Mucosa of descending colon (tissue), 3 donors: ENCODE data around the gene MAST4. TPM values are rescaled to one million over a fixed set of nuclear protein-coding genes. Genes with fewer than 3 reads are reported as not detected.

Experiments
- ATAC-seq: fragments of 200-7000 bp; cut with Tn5 transposase; one replicate; pipeline ENCODE4 v1.9.1; 2020; ENCODE audit warnings: mild to moderate bottlenecking, moderate library complexity
- DNase-seq, 3 donors: peaks; one replicate each; pipeline ENCODE4 v3.0.0-alpha.2; 2020
- H3K36me3 ChIP-seq: fragments of 200-600 bp; one replicate; pipeline ENCODE4 v1.8.0; 2021; ENCODE audit warnings: low read depth, mild to moderate bottlenecking
- H3K4me1 ChIP-seq: fragments of 200-600 bp; one replicate; pipeline ENCODE4 v1.8.0; 2021; ENCODE audit warnings: low read depth, mild to moderate bottlenecking
- H3K4me3 ChIP-seq: fragments of 200-600 bp; one replicate; pipeline ENCODE4 v1.8.0; 2021; ENCODE audit warnings: mild to moderate bottlenecking
- H3K9me3 ChIP-seq: fragments of 200-600 bp; one replicate; pipeline ENCODE4 v1.8.0; 2021; ENCODE audit warnings: mild to moderate bottlenecking
- intact Hi-C, 2 donors: fragments of 100-400 bp; cut with DNase I in 1 of 2; cut with micrococcal nuclease in 1 of 2; formaldehyde crosslinking; loops; one replicate each; pipeline versions ENCODE4 v1.11.0 to v1.11.1; 2022; cut with DNase I, micrococcal nuclease
- total RNA-seq, 3 donors: library from RNA; stranded (reverse); fragmentation: NEBNext Ultra II Directional in 2 of 3; extraction: Animal tissue kit (Norgen Biotek cat#: 25700) in 2 of 3; gene quantifications; one replicate each; pipeline versions ENCODE4 v1.2.1 to v1.2.4, GENCODE V29; 2021 to 2023
- TF ChIP-seq, protein P1 (sequence below): fragments of 200-600 bp; IDR thresholded peaks from one replicate; pipeline ENCODE4 v1.8.0; 2022; ENCODE audit warnings: antibody characterized with exemption, mild to moderate bottlenecking
- donor health status: DM: no; HTN: no; CAD: no; lungs with moderate emphysema.
- donor health status: DM: no; HTN: no; CAD: no.
- donor health status: DM: no; HTN: yes; CAD: no.

The MAST4 gene
- total RNA-seq, 3 donors from 2014 or later: 16.2 to 34.0 (median 22.5) TPM

DNA sequence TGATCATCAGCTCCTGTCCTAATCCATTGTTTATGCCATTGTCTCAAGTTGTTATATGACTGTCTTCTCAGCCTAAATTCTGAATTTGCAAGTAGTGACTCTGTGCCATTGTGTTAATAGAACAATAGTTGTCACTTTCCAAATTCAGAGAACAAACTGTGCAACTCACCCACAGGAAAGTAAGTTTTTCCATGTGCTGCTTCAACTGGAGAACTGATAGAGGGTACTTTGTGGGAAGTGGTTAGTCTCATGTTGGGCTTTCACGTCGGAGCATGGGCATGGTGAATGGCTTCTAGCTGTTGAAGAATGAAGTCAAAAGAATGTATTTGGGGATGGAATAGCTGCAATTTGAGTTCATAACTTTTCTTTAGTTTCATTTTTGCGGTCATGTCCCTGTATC lies 454.4 kb downstream of the MAST4 start:
- intact Hi-C loops: no loop called here
- TF ChIP-seq, protein P1, sequence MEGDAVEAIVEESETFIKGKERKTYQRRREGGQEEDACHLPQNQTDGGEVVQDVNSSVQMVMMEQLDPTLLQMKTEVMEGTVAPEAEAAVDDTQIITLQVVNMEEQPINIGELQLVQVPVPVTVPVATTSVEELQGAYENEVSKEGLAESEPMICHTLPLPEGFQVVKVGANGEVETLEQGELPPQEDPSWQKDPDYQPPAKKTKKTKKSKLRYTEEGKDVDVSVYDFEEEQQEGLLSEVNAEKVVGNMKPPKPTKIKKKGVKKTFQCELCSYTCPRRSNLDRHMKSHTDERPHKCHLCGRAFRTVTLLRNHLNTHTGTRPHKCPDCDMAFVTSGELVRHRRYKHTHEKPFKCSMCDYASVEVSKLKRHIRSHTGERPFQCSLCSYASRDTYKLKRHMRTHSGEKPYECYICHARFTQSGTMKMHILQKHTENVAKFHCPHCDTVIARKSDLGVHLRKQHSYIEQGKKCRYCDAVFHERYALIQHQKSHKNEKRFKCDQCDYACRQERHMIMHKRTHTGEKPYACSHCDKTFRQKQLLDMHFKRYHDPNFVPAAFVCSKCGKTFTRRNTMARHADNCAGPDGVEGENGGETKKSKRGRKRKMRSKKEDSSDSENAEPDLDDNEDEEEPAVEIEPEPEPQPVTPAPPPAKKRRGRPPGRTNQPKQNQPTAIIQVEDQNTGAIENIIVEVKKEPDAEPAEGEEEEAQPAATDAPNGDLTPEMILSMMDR: no peak

DNA sequence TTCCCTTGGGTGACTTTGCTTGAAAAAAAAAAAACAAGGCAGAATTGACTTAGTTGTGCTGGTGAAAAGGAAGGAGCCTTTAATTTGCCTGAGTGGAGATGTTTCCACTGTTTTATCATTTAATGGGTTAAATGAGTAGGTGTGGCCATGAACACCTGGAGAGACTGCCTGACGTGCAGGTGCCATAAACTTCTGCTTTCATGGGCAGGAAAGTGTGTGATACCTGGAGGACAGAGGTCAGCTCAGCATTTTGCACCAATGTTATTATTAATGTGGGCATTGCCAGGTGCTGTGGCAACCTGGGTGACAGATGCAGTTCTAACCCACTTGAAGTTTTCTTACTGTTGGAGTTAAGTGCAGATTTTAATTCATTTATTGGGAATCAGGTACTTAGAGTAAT lies 455.0 kb downstream of the MAST4 start:
- Histone ChIP-seq H3K4me1 (peaks cover 16% of the 10 kb centered on the region), H3K4me3 (no peak overlapping the region), H3K9me3 (no peaks in the 10 kb centered on the region), H3K36me3 (no peaks in the 10 kb centered on the region)
- intact Hi-C loops: no loop called here
- TF ChIP-seq, protein P1: no peak
- DNase-seq: peak; percentile 53 to 88 (median 61)
- ATAC-seq: peak; percentile 95

More for the DNA sequence above, 454.4 kb downstream of the MAST4 start:
- no peak overlapping the region for H3K4me3 ChIP-seq
- DNase-seq (no peak), ATAC-seq (no peak)
- H3K36me3 ChIP-seq: no peaks in the 10 kb centered on the region
- H3K4me1 ChIP-seq: peaks cover 16% of the 10 kb centered on the region
- H3K9me3 ChIP-seq: no peaks in the 10 kb centered on the region

DNA sequence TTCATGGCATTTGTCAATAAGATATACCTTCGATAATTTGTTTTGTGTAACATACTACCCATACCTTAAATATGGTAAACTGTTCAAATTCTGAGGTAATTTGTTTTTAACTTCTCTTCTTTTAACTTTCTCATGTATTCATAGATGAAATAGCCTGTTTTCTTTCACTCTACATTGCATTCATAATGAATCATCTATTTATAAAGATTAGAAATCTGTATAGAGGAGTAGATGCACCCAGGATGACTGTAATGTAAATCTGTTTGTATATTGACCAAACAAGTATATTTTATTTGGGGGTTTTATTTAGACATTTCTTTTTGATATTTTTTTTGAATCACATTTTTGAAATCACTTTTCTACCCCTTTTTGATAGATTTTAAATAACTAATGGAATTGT lies 455.8 kb downstream of the MAST4 start:
- peaks cover 16% of the 10 kb centered on the region for H3K4me1 ChIP-seq
- intact Hi-C loops: no loop called here
- TF ChIP-seq, protein P1: no peak

DNA sequence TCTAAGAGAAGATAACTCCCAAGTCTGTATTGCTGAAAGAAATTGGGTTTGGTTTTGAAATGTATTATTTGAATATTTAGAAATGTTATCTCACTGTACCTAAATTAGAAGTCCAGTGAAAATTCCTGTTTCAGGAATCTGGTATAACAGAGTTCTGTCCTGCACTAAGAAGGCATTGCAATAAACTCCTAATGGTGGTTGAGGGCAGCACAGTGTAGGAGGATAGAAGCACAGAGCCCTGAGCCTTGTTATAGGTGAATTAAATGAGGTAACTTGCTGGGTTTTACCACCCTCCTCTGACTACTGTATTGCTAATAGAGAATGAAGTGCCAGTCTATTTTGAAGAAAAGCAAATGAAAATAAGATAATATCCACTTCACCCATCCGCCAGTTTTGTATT lies 457.0 kb downstream of the MAST4 start:
- H3K9me3 ChIP-seq: no peaks in the 10 kb centered on the region
- DNase-seq (no peak), ATAC-seq (no peak)
- intact Hi-C loops: no loop called here
- peaks cover 16% of the 10 kb centered on the region for H3K4me1 ChIP-seq
- TF ChIP-seq, protein P1: no peak
- H3K36me3 ChIP-seq: no peaks in the 10 kb centered on the region
- no peak overlapping the region for H3K4me3 ChIP-seq

More for the DNA sequence above, 455.8 kb downstream of the MAST4 start:
- Histone ChIP-seq H3K9me3 (no peaks in the 10 kb centered on the region), H3K4me3 (no peak overlapping the region), H3K36me3 (no peaks in the 10 kb centered on the region)
- DNase-seq (no peak), ATAC-seq (no peak)

DNA sequence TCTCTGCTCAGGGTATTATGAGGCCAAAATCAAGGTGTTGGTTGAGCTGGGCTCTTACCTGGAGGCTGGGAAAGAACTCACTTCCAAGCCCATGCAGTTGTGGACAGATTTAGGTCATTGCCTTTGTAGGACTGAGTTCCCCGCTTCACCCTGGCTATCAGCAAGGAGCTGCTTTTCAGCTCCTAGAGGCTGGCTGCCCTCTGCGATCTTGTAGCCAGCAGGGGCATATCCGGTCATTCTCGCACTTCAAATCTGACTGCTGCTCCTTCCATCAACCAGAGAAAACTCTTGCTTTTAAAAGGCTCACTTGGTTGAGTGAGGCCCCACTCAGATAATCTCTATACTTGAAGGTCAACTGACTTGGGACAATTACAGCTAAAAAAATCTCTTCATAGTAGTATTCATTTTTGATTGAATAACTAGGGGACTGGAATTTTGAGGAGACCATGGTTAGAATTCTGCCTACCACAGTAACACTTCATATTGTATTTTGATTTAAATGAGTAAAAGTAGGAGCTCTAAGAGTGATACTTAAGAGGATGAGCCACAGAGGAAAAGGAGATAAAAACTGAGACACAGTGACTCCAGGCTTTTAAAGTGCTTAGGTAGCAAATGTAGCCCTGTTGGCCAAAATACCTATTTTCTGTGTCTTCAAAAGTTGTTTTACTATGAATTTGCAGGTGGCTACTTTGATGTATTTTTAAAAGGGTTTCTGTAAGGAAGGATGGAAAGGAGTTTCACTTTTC lies 463.0 kb downstream of the MAST4 start:
- no peak overlapping the region for H3K4me3 ChIP-seq
- H3K4me1 ChIP-seq: peaks cover 2% of the 10 kb centered on the region
- H3K36me3 ChIP-seq: no peaks in the 10 kb centered on the region
- TF ChIP-seq, protein P1: no peak
- ATAC-seq (no peak), DNase-seq (no peak)
- intact Hi-C loops: no loop called here
- no peaks in the 10 kb centered on the region for H3K9me3 ChIP-seq
